ENCODE results near the gene CAPZB.

CAPZB gene

DNA sequence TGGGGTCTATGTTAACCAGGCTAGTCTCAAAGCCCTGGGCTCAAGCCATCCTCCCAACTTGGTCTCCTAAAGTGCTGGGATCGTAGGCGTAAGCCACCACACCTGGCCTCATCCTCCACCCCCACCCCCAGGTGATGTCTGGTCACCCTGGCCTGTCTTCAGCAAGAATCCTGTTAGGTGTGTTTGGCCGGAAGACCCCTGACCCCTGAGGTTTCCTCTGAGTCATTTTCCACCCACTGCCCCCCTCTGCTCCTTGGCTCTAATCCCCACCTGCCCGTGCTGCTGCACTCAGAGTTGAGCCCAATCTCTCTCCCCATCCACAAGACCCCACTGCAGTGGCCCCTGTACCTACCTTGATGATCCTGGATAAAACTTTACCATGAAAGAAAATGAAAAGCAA lies 148.1 kb downstream of the CAPZB start:
- DNase-seq (ENCODE audit: extremely low read depth in 1 of 2, low read depth in 1 of 2): no peak

DNA sequence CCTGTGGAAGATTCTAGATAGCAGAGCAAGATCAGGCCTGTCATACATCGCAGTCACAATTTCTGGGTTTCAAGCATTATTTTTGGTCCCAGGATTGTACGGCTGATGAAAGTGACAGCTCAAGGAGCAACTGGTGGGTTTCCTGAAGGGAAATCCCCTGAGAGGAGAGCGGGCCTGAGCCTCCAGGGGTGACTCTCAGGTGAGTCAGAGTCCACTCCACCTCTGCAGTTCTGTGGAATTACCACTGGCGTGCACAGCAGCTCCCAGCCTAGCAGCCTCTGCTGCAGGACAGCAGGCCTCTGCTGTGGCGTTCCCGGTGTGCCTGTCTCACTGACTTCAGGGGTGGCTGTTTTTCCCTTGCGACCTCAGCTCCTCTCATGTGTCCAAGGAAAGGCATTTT lies 148.8 kb downstream of the CAPZB start:
- no peak for DNase-seq (ENCODE audit: extremely low read depth in 1 of 2, low read depth in 1 of 2)

DNA sequence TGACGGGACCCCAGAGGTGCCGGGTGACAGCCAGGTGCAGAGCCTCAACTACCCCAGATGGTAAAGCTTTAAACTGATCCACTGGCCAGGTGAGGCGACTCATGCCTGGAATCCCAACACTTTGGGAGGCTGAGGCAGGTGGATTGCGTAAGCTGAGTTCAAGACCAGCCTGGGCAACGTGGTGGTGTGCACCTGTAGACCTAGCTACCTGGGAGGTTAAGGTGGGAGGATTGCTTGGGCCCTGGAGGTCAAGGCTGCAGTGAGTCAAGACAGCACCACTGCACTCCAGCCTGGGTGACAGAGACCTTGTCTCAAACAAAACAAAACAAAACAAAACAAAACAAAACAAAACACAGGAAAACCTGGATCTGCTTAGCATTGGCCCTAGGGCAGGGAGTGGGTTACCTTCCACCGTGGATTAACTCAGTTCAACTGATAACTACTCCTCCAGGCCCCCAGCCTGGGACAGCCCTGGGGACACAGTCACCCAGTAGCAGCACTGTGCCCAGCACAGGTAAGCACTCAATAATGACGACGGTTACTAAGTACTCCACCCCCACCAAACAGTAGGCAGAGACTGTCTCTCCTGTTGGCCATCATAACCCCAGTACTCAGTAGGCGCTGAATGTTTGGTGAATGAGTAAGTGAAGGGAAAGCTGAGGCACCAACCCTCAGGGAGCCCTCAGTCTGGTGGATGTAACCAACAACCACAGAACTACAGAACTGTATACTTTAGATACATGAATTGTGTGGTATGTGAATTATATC lies 151.6 kb downstream of the CAPZB start:
- DNase-seq (ENCODE audit: extremely low read depth in 1 of 2, low read depth in 1 of 2): no peak

DNA sequence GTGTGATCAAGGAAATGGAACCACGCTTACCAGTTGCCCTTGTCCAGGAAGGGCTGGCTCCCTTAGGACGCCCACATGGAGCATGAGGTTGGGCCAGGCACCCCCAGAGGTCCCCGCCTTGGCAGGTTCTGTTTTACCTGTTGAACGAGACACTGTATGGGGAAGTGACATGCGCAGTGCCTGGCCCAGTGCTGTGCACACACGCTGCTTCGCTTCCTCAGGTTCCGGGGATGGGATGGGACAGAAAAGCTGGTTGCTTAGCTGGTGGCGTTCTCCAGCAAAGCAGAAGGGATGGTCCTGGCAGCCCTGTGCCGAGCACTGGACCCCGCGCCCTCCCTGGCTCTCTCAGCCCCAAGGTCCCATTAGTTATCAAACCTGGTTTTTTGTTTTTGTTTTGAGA lies 152.5 kb downstream of the CAPZB start:
- DNase-seq (ENCODE audit: extremely low read depth in 1 of 2, low read depth in 1 of 2): no peak

DNA sequence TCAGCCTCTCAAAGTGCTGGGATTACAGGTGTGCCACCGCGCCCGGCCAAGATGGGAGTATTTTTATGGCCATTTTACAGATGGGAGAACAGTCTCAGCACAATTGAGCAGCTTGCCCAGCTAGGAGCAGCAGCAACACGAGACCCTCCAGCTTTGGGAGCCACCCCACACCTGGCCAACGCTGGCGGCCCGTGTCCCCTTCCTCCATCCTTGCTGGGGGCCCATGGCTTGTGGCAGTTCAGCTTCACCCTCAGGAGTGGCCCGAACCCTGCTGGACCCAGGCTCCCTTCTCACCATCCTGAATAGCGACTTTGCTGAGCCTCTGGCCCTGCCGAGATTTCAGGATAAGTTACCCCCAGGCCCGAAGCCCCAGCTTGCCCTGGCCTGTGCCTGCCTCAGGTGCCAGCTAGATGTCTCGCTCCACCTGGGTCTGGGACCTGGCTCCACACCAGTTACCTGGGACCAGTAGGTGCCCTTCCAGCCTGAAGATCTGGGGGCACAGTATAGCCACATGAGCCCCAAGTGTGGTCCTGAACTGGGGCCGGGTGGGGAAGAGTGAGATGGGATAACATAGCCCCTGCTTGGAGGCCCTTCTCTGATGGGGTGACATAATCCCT lies 154.0 kb downstream of the CAPZB start:
- DNase-seq (ENCODE audit: extremely low read depth in 1 of 2, low read depth in 1 of 2): no peak

- no peak for DNase-seq (ENCODE audit: extremely low read depth in 1 of 2, low read depth in 1 of 2)
Observed at GRCh38 chr1:19330449-19331135, 154.7 kb downstream of the CAPZB start.

DNA sequence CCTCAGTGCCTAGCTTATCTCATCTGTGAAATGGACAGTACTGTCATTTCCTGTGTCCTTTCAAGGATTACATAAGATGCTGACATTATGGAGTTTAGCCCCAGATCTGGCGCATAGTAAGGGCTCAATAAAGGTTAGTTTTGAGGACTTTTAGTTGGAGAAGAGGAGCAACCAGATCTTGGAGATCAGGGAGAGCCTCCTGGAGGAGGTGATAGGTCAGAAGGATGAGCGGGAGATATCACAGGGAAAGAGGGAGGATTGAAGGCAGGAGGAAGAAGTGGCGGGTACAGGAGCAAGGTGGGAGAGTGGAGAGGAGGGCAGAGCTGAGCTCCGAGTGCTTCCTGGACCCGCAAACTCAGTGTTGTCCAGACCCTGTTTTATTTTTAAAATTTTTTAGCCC lies 155.7 kb downstream of the CAPZB start:
- DNase-seq (ENCODE audit: extremely low read depth in 1 of 2, low read depth in 1 of 2): no peak

GRCh38 chr1:19329188-19329587 lies 156.2 kb downstream of the CAPZB start:
- DNase-seq (ENCODE audit: extremely low read depth in 1 of 2, low read depth in 1 of 2): no peak

GRCh38 chr1:19328486-19328885 lies 156.9 kb downstream of the CAPZB start:
- DNase-seq (ENCODE audit: extremely low read depth in 1 of 2, low read depth in 1 of 2): no peak

DNA sequence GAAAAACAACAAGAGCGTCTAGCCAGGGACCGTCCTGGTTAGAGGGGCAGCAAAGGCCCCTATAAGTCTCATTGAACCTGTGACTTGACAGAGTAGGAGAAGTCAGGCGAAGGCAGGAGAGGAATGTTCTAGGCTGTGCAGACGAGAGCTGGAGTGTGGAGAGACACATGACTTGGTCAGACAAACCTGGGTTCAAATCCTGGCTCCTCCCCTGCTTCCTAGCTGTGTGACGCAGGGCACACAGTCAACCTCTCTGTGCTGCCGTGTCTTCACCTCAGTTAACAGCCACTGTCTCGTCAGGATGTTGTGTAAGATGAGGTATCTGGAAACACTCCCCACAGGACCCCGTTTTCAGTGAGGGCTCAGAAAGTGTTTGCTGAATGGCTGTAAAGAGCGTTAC lies 157.6 kb downstream of the CAPZB start:
- DNase-seq (ENCODE audit: extremely low read depth in 1 of 2, low read depth in 1 of 2): no peak

GRCh38 chr1:19327301-19327700 lies 158.0 kb downstream of the CAPZB start:
- no peak for DNase-seq (ENCODE audit: extremely low read depth in 1 of 2, low read depth in 1 of 2)

DNA sequence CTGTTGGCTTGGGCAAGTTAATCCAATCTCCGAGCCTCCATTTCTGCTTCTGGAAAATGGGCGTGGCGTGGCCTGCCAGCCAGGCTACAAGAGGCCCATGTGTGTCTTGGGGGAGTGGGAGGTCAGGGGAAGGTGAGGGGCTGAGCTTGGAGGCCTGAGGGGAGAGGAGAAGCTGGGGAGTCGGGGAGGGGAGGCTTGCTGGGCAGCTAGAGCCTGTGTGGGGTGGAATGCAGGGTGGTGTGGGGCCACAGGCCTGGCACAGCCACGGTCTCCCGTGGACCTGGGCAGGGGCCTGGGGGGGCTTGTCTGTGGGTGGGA lies 158.6 kb downstream of the CAPZB start:
- no peak for DNase-seq (ENCODE audit: extremely low read depth in 1 of 2, low read depth in 1 of 2)

- no peak for DNase-seq (ENCODE audit: extremely low read depth in 1 of 2, low read depth in 1 of 2)
Observed at GRCh38 chr1:19325958-19326747, 159.2 kb downstream of the CAPZB start.

- no peak for DNase-seq (ENCODE audit: extremely low read depth in 1 of 2, low read depth in 1 of 2)
Observed at GRCh38 chr1:19325368-19325957, 159.9 kb downstream of the CAPZB start.

DNA sequence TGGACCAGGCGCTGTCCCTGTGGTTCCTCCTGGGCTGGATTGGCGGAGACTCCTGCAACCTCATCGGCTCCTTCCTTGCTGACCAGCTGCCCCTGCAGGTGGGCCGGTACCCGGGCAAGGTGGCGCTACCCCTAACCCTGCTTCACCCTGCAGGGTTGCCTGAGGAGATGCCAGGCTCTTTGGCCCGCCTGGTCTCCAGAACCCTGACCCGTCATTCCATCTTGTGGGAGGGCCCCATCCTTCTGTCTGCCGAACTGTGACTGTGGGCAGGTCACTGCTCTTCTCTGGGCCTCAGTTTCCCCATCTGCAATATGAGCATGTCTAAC lies 160.7 kb downstream of the CAPZB start:
- DNase-seq (ENCODE audit: extremely low read depth in 1 of 2, low read depth in 1 of 2): no peak

DNA sequence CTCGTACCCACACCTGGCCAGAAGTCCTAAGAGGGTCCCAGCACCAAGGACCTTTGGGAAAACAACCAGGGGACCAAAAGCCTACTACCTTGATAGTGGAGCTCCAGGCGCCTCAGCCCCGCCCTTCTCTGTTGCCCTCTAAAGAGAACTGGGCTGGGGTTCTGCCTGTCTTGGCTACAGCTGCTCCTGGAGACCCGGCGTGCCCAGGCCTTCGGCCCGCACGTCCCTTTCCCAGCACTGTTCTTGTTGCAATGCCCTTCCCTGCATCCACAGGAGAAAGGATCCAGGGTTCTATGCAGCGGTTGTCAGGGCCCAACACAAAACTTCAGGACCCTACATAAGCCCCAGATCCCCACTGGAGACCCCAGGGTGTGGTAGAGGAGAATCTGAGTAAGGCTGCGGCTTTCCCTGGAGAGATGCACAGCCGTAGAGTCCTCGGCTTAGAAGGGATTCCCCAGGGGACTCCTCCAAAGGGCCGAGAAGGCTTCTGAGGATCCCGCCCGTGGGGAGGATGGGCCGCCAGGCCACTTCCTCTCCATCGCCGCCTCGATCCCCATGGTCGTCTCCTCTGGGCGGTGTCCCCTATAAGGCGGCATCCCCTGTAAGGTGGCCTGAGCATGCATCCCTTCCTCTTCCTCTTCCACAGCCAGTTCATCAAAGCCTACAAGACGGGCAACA lies 161.2 kb downstream of the CAPZB start:
- DNase-seq (ENCODE audit: extremely low read depth in 1 of 2, low read depth in 1 of 2): no peak

DNA sequence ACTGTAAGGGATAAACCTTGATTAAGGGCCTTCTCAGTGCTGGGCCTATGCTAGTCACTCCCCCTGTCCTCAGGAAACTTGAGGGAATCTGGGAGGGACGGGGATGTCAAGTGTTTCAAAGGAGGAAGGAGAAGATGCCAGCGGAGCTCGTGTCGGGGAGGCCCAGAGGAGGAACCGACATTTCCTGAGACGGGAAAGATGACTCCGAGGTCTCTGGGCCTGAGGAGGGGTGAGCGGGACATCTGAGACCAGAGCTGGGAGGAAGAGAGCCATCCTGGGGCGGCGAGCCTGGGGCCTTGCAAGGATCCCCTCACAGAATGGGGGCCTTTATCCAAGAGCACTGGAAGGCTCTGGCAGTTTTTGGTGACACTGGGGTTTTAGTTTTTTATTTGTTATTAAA lies 162.9 kb downstream of the CAPZB start:
- DNase-seq (ENCODE audit: extremely low read depth in 1 of 2, low read depth in 1 of 2): no peak

DNA sequence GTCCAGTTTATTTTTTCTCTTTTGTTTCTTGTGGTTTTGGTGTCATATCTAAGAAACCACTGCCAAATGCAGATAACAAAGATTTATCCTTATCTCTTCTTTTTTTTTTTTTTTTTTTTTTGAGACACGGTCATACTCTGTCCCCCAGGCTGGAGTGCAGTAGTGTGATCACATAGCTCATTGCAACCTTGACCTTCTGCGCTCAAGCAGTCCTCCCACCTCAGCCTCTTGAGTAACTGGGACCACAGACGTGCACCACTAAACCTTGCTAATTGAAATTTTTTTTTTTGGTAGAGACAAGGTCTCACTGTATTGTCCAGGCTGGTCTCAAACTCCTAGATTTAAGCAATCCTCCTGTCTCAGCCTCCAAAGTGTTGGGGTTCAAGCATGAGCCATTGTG lies 164.3 kb downstream of the CAPZB start:
- no peak for DNase-seq (ENCODE audit: extremely low read depth in 1 of 2, low read depth in 1 of 2)

DNA sequence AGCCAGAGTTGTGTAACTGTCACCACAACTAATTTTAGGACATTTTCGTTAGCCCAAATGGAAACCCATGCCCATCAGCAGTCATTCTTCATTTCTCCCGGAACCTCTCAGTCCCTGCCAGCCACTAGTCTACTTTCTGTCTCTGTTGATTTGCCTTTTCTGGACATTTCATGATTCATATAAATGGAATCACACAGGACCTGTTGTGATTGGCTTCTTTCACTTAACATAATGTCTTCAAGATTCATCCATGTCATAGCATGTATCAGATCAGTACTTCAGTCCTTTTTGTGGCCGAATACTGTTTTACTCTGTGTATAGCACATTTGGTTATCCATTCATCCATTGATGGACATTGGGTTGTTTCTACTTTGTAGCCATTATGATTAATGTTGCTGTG lies 166.1 kb downstream of the CAPZB start:
- DNase-seq (ENCODE audit: extremely low read depth in 1 of 2, low read depth in 1 of 2): no peak

- no peak for DNase-seq (ENCODE audit: extremely low read depth in 1 of 2, low read depth in 1 of 2)
Observed at GRCh38 chr1:19317126-19317910, 168.0 kb downstream of the CAPZB start.
